A549 (cell line): ENCODE measurements around the gene FAM120C. TPM values are rescaled to one million over a fixed set of nuclear protein-coding genes. Genes with fewer than 3 reads are reported as not detected.

Source experiments
- ATAC-seq, 2 experiments: fragments of 200-7000 bp in 1 of 2; fragments of >200 bp in 1 of 2; cut with Nextera tagmentation in 1 of 2; cut with Tn5 transposase in 1 of 2; 3 replicates each; pipeline versions ENCODE4 v1.8.0 to v1.9.1; 2018 to 2020; ENCODE audit warnings: mild to moderate bottlenecking in 1 of 2, moderate library complexity in 1 of 2
- CTCF ChIA-PET: fragments of 300-600 bp; sonication (Branson Sonifier 250); formaldehyde crosslinking; extraction: SDS; loops from one replicate; lab custom pipeline; 2021; ENCODE audit warnings: antibody characterized with exemption, inconsistent platforms; lab: Yijun Ruan, JAX
- POLR2A ChIA-PET: fragments of 350-600 bp; formaldehyde crosslinking; extraction: SDS; loops from one replicate; lab custom pipeline; 2021; ENCODE audit warnings: antibody characterized with exemption, inconsistent platforms; lab: Yijun Ruan, JAX
- DNase-seq, 2 experiments: peaks; one replicate each; pipeline versions ENCODE4 v3.0.0 to v3.0.0-alpha.2; 2011 to 2016; ENCODE audit warnings: low read depth in 1 of 2, low spot score in 1 of 2
- FAIRE-seq: peaks from 2 replicates; lab custom pipeline; 2011; peaks lifted over from hg19 to GRCh38; lab: Jason Lieb, UNC
- H3K27ac ChIP-seq, 2 experiments: fragments of >200 bp; sonication (Bioruptor Twin); formaldehyde crosslinking; 3 replicates each; pipeline ENCODE4 v1.5.1; 2016 to 2017
- H3K4me1 ChIP-seq: fragments of >200 bp; sonication (Bioruptor Twin); formaldehyde crosslinking; 3 replicates; pipeline ENCODE4 v1.6.1; 2016
- H3K4me2 ChIP-seq: fragments of >200 bp; sonication (Bioruptor Twin); formaldehyde crosslinking; 3 replicates; pipeline ENCODE4 v1.6.1; 2016
- H3K4me3 ChIP-seq: fragments of >200 bp; sonication (Bioruptor Twin); formaldehyde crosslinking; 3 replicates; pipeline ENCODE4 v1.5.1; 2016
- H3K9me3 ChIP-seq: fragments of >200 bp; sonication (Bioruptor Twin); formaldehyde crosslinking; 3 replicates; pipeline ENCODE4 v1.6.1; 2016
- ATOH8 ChIP-seq: fragments of 250-450 bp; sonication (Bioruptor Pico); IDR thresholded peaks from 2 replicates; pipeline ENCODE4 v1.5.0; 2020; ENCODE audit warnings: low read depth, mild to moderate bottlenecking, moderate library complexity
- CHD2 ChIP-seq: fragments of 150-350 bp; IDR thresholded peaks from 2 replicates; pipeline ENCODE4 v1.6.1; 2014; ENCODE audit warnings: low read length; ENCODE audit not compliant: partially characterized antibody
- FOSB ChIP-seq: fragments of 250-450 bp; sonication (Bioruptor Pico); IDR thresholded peaks from 2 replicates; pipeline ENCODE4 v1.5.0; 2020; ENCODE audit warnings: mild to moderate bottlenecking, moderate library complexity
- FOSL2 ChIP-seq, 2 experiments: fragments of 450-650 bp in 1 of 2; fragments of >200 bp in 1 of 2; sonication (Bioruptor Twin) in 1 of 2; formaldehyde crosslinking; IDR thresholded peaks; 2 replicates each; pipeline versions ENCODE4 v1.5.0 to v1.6.1; 2016 to 2020; ENCODE audit warnings: mild to moderate bottlenecking in 1 of 2, moderate library complexity in 1 of 2
- HES2 ChIP-seq: fragments of >200 bp; sonication (Bioruptor Twin); formaldehyde crosslinking; IDR thresholded peaks from 2 replicates; pipeline ENCODE4 v1.6.1; 2016
- HEYL ChIP-seq: fragments of 250-450 bp; sonication (Bioruptor Pico); IDR thresholded peaks from 2 replicates; pipeline ENCODE4 v1.8.0; 2021; ENCODE audit warnings: mild to moderate bottlenecking, moderate library complexity
- HMGXB4 ChIP-seq: fragments of 250-450 bp; sonication (Bioruptor Pico); IDR thresholded peaks from 2 replicates; pipeline ENCODE4 v1.5.0; 2021; ENCODE audit warnings: mild to moderate bottlenecking, moderate library complexity, borderline replicate concordance
- HOXA7 ChIP-seq: fragments of 250-450 bp; sonication (Bioruptor Pico); IDR thresholded peaks from 2 replicates; pipeline ENCODE4 v1.5.0; 2020; ENCODE audit warnings: mild to moderate bottlenecking, moderate library complexity
- HOXB13 ChIP-seq: fragments of 250-450 bp; sonication (Bioruptor Pico); IDR thresholded peaks from 2 replicates; pipeline ENCODE4 v1.5.0; 2020; ENCODE audit warnings: low read depth, mild to moderate bottlenecking, moderate library complexity
- HOXB5 ChIP-seq: fragments of 250-450 bp; sonication (Bioruptor Pico); IDR thresholded peaks from 2 replicates; pipeline ENCODE4 v1.5.0; 2020; ENCODE audit warnings: mild to moderate bottlenecking, moderate library complexity
- JUNB ChIP-seq: fragments of >200 bp; sonication (Bioruptor Twin); formaldehyde crosslinking; IDR thresholded peaks from 2 replicates; pipeline ENCODE4 v1.6.1; 2016
- KDM5A ChIP-seq: fragments of 200-600 bp; sonication (generic); IDR thresholded peaks from 2 replicates; pipeline ENCODE4 v1.6.1; 2016; ENCODE audit warnings: antibody characterized with exemption, mild to moderate bottlenecking
- MYC ChIP-seq: IDR thresholded peaks from 2 replicates; pipeline ENCODE4 v1.6.1; 2012; ENCODE audit warnings: mild to moderate bottlenecking, inconsistent platforms, low read length, improper control_type of control experiment, borderline replicate concordance
- PHF8 ChIP-seq: fragments of 200-600 bp; sonication (generic); IDR thresholded peaks from 2 replicates; pipeline ENCODE4 v1.6.1; 2016; ENCODE audit warnings: low read depth, mild to moderate bottlenecking, antibody characterized with exemption, moderate library complexity, borderline replicate concordance
- POLR2A ChIP-seq: IDR thresholded peaks from 2 replicates; pipeline ENCODE4 v1.6.1; 2012; ENCODE audit warnings: mild to moderate bottlenecking, low read length
- RAD21 ChIP-seq, 2 experiments: fragments of >200 bp in 1 of 2; sonication (Bioruptor Twin) in 1 of 2; formaldehyde crosslinking in 1 of 2; IDR thresholded peaks in 1 of 2; conservative IDR thresholded peaks in 1 of 2; 2 replicates in 1 of 2; 3 replicates in 1 of 2; pipeline ENCODE4 v1.6.1; 2012 to 2018; ENCODE audit warnings: inconsistent platforms in 1 of 2
- REST ChIP-seq: fragments of 200-600 bp; sonication (generic); IDR thresholded peaks from 2 replicates; pipeline ENCODE4 v1.6.1; 2016; ENCODE audit warnings: antibody characterized with exemption, mild to moderate bottlenecking, moderate library complexity
- RNF2 ChIP-seq: fragments of 200-600 bp; sonication (generic); IDR thresholded peaks from 2 replicates; pipeline ENCODE4 v1.6.1; 2016; ENCODE audit warnings: low read depth, mild to moderate bottlenecking, antibody characterized with exemption, moderate library complexity, borderline replicate concordance
- SMC3 ChIP-seq: fragments of >200 bp; sonication (Bioruptor Twin); formaldehyde crosslinking; IDR thresholded peaks from 3 replicates; pipeline ENCODE4 v1.6.1; 2018; ENCODE audit warnings: inconsistent platforms
- SREBF2 ChIP-seq: fragments of 450-650 bp; IDR thresholded peaks from 2 replicates; pipeline ENCODE4 v1.6.1; 2014; ENCODE audit warnings: mild to moderate bottlenecking, moderate library complexity
- TP53 ChIP-seq: fragments of 250-450 bp; sonication (Bioruptor Pico); IDR thresholded peaks from 2 replicates; pipeline ENCODE4 v1.5.0; 2021; ENCODE audit warnings: mild to moderate bottlenecking, moderate library complexity
- USF2 ChIP-seq: fragments of 450-650 bp; IDR thresholded peaks from 2 replicates; pipeline ENCODE4 v1.6.1; 2014; ENCODE audit warnings: antibody characterized with exemption
- ZFP36 ChIP-seq: fragments of 450-650 bp; IDR thresholded peaks from 2 replicates; pipeline ENCODE4 v1.6.1; 2014; ENCODE audit warnings: borderline replicate concordance; ENCODE audit not compliant: partially characterized antibody
- ZNF302 ChIP-seq: fragments of 250-450 bp; sonication (Bioruptor Pico); IDR thresholded peaks from 2 replicates; pipeline ENCODE4 v1.9.0; 2021; ENCODE audit warnings: inconsistent platforms, mild to moderate bottlenecking, moderate library complexity
- WGBS: methylation state at CpG from one replicate; pipeline ENCODE4 v1.1.6; 2017; ENCODE audit errors: missing lambda C conversion rate; 5-methylcytosine and 5-hydroxymethylcytosine counted together
- polyA plus RNA-seq, 4 experiments: library from polyadenylated mRNA; depleted of rRNA in 3 of 4; stranded (reverse); fragments of >200 nt; fragmentation: RNase III in 1 of 4; extraction: RNeasy Plus Mini Kit Qiagen cat#74134 plus additional on column Dnase treatment in 1 of 4; gene quantifications; 2 replicates in 3 of 4; 3 replicates in 1 of 4; pipeline ENCODE4 v1.2.3, GENCODE V29; 2011 to 2017
- TF ChIP-seq, protein P1 (sequence below): fragments of >200 bp; sonication (Bioruptor Twin); formaldehyde crosslinking; IDR thresholded peaks from 3 replicates; pipeline ENCODE4 v1.6.1; 2016
- TF ChIP-seq, protein P2 (sequence below): IDR thresholded peaks from 2 replicates; pipeline ENCODE4 v1.6.1; 2012; ENCODE audit warnings: low read depth, borderline replicate concordance

FAM120C gene
- polyA plus RNA-seq, 2 of the 4 experiments (the other 2 are of a cell fraction), result 6.0 to 7.7 TPM

DNA sequence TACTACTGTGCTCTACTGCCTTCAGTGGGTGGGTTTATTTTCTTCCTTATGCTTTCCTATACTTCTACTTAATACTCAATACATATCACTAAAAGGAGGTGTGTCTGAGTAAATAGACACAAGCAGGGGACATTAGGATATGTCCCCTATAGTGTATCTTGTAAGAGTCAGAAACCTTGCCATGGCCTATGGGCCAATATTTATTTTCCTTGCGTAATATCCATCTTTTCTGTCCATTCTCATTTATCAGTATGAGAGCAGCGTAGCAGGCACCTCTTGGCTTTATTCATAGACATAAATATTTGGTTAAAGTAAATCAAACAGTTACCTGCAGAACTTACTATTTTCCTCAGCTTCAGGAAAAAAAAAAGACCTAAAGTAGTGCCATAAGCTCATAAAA lies 92.2 kb downstream of the FAM120C start:
- H3K9me3 ChIP-seq, result no peaks in the 10 kb centered on the region
- FAIRE-seq (no peak), DNase-seq (no peak), ATAC-seq (no peak)
- CTCF ChIA-PET, result no interaction called here
- H3K27ac ChIP-seq, result no peak overlapping the region
- H3K4me2 ChIP-seq, result no peak overlapping the region
- POLR2A ChIA-PET, result interaction anchor here (0.6 kb wide), 1 partner anchor 124 kb away, joined by 3 read pairs; no protein-coding TSS in a partner anchor
- 95% methylated on average over 2 of the region's 2 CpGs for WGBS
- H3K4me3 ChIP-seq, result no peak overlapping the region
- H3K4me1 ChIP-seq, result no peaks in the 10 kb centered on the region
- TF ChIP-seq ZNF302 (CRISPR knock-in tag), result no peak
- no peak for TF ChIP-seq RNF2
- TF ChIP-seq SMC3, result no peak
- TF ChIP-seq HOXA7 (CRISPR knock-in tag), result no peak
- TF ChIP-seq POLR2A, result no peak
- no peak for TF ChIP-seq HES2
- no peak for TF ChIP-seq CHD2
- TF ChIP-seq SREBF2, result no peak
- TF ChIP-seq MYC, result no peak
- TF ChIP-seq PHF8, result no peak
- no peak for TF ChIP-seq KDM5A
- no peak for TF ChIP-seq FOSB (CRISPR knock-in tag)
- no peak for TF ChIP-seq USF2
- TF ChIP-seq, protein P1, sequence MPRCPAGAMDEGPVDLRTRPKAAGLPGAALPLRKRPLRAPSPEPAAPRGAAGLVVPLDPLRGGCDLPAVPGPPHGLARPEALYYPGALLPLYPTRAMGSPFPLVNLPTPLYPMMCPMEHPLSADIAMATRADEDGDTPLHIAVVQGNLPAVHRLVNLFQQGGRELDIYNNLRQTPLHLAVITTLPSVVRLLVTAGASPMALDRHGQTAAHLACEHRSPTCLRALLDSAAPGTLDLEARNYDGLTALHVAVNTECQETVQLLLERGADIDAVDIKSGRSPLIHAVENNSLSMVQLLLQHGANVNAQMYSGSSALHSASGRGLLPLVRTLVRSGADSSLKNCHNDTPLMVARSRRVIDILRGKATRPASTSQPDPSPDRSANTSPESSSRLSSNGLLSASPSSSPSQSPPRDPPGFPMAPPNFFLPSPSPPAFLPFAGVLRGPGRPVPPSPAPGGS, result no peak
- TF ChIP-seq TP53, result no peak
- TF ChIP-seq RAD21 (conservative IDR thresholded peaks at IDR 0.05 in 1 of 2, IDR thresholded peaks at IDR 0.05 in 1 of 2), result no peak
- TF ChIP-seq REST, result no peak
- TF ChIP-seq HEYL, result no peak
- no peak for TF ChIP-seq ZFP36
- TF ChIP-seq HOXB5 (CRISPR knock-in tag), result no peak

DNA sequence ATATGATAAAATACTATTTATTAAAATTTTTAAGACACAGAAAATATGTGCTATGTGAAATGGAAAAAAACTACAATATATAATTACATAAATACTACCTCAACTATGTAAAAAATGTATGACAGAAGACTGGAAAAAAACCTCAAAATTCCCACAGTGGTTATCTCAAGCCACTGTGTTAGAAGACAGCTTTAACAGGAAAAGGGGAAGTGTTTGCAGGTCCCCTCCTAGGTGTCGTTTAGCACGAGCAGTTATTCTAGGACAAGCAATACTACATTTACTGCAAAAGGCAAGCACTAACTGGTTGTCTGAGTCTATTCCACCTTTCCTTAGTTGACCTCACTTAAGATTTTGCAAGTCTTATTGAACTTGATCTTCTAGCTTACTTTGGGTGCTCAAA lies 93.9 kb downstream of the FAM120C start:
- Histone ChIP-seq H3K4me3 (no peak overlapping the region), H3K4me1 (no peaks in the 10 kb centered on the region), H3K9me3 (no peaks in the 10 kb centered on the region), H3K4me2 (no peak overlapping the region), H3K27ac (no peak overlapping the region)
- CTCF ChIA-PET, result no interaction called here
- DNase-seq (no peak), FAIRE-seq (no peak), ATAC-seq (no peak)
- 93% methylated on average over 2 of the region's 2 CpGs for whole genome bisulfite sequencing
- POLR2A ChIA-PET, result no interaction called here
- TF ChIP-seq, protein P2, sequence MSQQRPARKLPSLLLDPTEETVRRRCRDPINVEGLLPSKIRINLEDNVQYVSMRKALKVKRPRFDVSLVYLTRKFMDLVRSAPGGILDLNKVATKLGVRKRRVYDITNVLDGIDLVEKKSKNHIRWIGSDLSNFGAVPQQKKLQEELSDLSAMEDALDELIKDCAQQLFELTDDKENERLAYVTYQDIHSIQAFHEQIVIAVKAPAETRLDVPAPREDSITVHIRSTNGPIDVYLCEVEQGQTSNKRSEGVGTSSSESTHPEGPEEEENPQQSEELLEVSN, result no peak
- TF ChIP-seq HOXB13 (no peak), FOSL2 (IDR thresholded peaks at IDR 0.05) (no peak), FOSL2 (CRISPR knock-in tag; IDR thresholded peaks at IDR 0.05) (no peak), JUNB (no peak), MYC (no peak), SREBF2 (no peak), ATOH8 (CRISPR knock-in tag) (no peak), ZFP36 (no peak), HMGXB4 (no peak)
